WERI-Rb-1 (cell line): ENCODE results near the gene NDUFC2.
"Not testable (repeated sequence)": the region's sequence is repeated elsewhere in the genome, so short reads cannot be mapped to it uniquely, and the experiment has no call there.

Source experiments
- DNase-seq: peaks from one replicate; pipeline ENCODE4 v3.0.0-alpha.2; 2020
- H3K27ac ChIP-seq: fragments of 250-450 bp; sonication (Bioruptor Pico); 2 replicates; pipeline ENCODE4 v1.5.1; 2020; ENCODE audit warnings: mild to moderate bottlenecking, moderate library complexity
- H3K27me3 ChIP-seq: fragments of 250-450 bp; sonication (Bioruptor Pico); 2 replicates; pipeline ENCODE4 v1.5.1; 2021; ENCODE audit warnings: mild to moderate bottlenecking, low read depth, moderate library complexity; ENCODE audit not compliant: insufficient read depth, severe bottlenecking
- H3K36me3 ChIP-seq: fragments of 250-450 bp; sonication (Bioruptor Pico); 2 replicates; pipeline ENCODE4 v1.5.1; 2020; ENCODE audit warnings: mild to moderate bottlenecking, moderate library complexity
- H3K4me3 ChIP-seq: 2 replicates; pipeline ENCODE4 v1.5.1; 2011; ENCODE audit warnings: low read depth, mild to moderate bottlenecking, control low read depth, low read length
- H3K9me3 ChIP-seq: fragments of 250-450 bp; sonication (Bioruptor Pico); 2 replicates; pipeline ENCODE4 v1.5.1; 2021; ENCODE audit warnings: mild to moderate bottlenecking, moderate library complexity; ENCODE audit not compliant: severe bottlenecking
- TF ChIP-seq, protein P1 (sequence below): IDR thresholded peaks from 2 replicates; pipeline ENCODE4 v1.5.1; 2011; ENCODE audit warnings: low read depth, mild to moderate bottlenecking, control low read depth, inconsistent platforms, low read length

NDUFC2 gene

DNA sequence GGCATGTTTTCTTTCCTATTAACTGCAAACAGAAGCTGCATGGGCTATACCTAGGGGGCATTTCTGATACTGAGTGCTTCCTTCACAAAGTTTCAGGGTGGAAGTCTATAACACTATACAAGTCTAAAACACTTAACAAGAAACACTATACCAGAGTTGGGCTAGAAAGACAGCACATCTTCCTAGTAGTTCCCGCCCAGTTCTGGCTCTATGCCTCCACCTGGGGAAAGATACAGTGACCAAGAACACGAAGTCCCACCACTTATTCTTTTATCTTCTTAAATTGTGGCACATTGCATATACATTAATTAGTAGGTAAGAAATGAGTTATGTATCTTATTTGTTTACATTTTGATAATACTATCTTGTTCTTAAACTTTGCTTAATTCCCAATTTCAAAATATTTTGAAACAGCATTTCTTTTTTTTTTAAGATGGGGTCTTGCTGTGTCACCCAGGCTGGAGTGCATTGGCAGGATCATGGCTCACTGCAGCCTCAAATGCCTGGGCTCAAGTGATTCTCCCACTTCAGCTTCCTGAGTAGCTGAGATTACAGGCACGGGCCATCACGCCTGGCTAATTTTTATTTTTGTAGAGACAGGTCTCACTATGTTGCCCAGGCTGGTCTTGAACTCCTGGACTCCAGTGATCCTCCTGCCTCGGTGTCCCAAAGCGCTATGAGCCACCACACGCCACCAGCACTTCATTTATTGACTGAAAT, 18.2 kb upstream of the NDUFC2 start:
- Histone ChIP-seq H3K9me3 (no peaks in the 10 kb centered on the region), H3K36me3 (peaks cover 18% of the 10 kb centered on the region), H3K27ac (no peak overlapping the region), H3K4me3 (no peak overlapping the region), H3K27me3 (no peaks in the 10 kb centered on the region)
- no peak for DNase-seq
- TF ChIP-seq, protein P1, sequence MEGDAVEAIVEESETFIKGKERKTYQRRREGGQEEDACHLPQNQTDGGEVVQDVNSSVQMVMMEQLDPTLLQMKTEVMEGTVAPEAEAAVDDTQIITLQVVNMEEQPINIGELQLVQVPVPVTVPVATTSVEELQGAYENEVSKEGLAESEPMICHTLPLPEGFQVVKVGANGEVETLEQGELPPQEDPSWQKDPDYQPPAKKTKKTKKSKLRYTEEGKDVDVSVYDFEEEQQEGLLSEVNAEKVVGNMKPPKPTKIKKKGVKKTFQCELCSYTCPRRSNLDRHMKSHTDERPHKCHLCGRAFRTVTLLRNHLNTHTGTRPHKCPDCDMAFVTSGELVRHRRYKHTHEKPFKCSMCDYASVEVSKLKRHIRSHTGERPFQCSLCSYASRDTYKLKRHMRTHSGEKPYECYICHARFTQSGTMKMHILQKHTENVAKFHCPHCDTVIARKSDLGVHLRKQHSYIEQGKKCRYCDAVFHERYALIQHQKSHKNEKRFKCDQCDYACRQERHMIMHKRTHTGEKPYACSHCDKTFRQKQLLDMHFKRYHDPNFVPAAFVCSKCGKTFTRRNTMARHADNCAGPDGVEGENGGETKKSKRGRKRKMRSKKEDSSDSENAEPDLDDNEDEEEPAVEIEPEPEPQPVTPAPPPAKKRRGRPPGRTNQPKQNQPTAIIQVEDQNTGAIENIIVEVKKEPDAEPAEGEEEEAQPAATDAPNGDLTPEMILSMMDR = no peak

GRCh38 chr11:78094250-78094649, 14.6 kb upstream of the NDUFC2 start:
- Histone ChIP-seq H3K27ac (no peak overlapping the region), H3K36me3 (peaks cover 3% of the 10 kb centered on the region), H3K4me3 (no peak overlapping the region), H3K9me3 (no peaks in the 10 kb centered on the region), H3K27me3 (no peaks in the 10 kb centered on the region)
- TF ChIP-seq, protein P1 = no peak
- DNase-seq = no peak

- TF ChIP-seq, protein P1 = peak; percentile 21; the same call in 1 of the 2 replicates
Measured at GRCh38 chr11:78086521-78087074, 6.9 kb upstream of the NDUFC2 start.

DNA sequence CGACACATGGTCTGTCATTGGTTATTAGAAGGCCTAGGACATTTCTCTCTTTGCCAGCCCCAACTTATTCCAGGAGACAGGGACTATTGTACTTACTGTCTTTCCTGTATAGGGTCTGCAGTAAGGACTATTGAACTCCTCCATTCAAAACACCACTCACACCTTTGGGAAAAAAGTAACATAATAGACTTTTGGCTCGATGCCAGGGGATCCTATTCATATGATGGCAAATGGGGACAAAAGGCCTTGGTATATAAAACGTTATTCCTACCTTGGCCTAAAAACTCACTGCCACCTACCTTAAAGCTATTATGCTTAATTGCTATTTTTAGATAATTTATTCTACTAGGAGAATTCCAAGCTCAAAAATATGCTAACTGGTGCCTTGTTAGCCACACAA, 6.3 kb upstream of the NDUFC2 start:
- Histone ChIP-seq H3K27me3 (no peaks in the 10 kb centered on the region), H3K36me3 (no peaks in the 10 kb centered on the region), H3K27ac (no peak overlapping the region), H3K4me3 (no peak overlapping the region), H3K9me3 (no peaks in the 10 kb centered on the region)
- TF ChIP-seq, protein P1 = no peak
- no peak for DNase-seq

More at GRCh38 chr11:78086521-78087074, 6.9 kb upstream of the NDUFC2 start:
- not testable (repeated sequence) for H3K36me3 ChIP-seq, H3K27me3 ChIP-seq, H3K9me3 ChIP-seq, H3K4me3 ChIP-seq
- peak; percentile 35 for DNase-seq
- H3K27ac ChIP-seq = peak overlapping the region; percentile 36

DNA sequence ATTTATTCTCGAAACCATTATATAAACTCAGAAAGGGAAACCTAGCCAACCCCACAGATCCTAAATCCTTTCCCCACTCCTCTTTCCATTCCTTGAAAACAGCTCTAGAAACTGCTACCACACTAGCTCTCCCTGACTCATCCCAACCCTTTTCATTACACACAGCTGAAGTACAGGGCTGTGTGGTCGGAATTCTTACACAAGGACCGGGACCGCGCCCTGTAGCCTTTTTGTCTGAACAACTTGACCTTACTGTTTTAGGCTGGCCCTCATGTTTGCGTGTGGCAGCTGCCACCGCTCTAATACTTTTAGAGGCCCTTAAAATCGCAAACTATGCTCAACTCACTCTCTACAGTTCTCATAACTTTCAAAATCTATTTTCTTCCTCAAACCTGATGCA, 4.8 kb upstream of the NDUFC2 start:
- H3K9me3 ChIP-seq, H3K4me3 ChIP-seq, H3K27me3 ChIP-seq, DNase-seq, H3K36me3 ChIP-seq, H3K27ac ChIP-seq: not testable (repeated sequence)

DNA sequence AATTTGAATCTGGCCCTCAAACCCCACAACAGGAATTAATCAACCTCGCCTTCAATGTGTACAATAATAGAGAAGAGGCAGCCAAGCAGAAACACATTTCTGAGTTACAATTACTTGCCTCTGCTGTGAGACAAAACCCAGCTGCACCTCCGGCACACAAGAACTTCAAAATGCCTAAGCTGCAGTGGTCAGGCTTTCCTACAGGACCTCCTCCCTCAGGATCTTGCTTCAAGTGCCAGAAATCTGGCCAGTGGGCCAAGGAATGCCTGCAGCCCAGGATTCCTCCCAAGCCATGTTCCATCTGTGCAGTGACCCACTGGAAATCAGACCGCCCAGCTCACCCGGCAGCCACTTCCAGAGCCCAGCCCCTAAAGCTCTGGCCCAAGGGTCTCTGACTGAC, 3.4 kb upstream of the NDUFC2 start:
- Histone ChIP-seq H3K27ac (no peak overlapping the region), H3K9me3 (no peaks in the 10 kb centered on the region), H3K36me3 (peaks cover 3% of the 10 kb centered on the region), H3K27me3 (no peaks in the 10 kb centered on the region), H3K4me3 (no peak overlapping the region)
- TF ChIP-seq, protein P1 = no peak
- DNase-seq = no peak
